Liver (tissue), 9 donors: ENCODE data around the gene KLF6. TPM values are rescaled to one million over a fixed set of nuclear protein-coding genes. Genes with fewer than 3 reads are reported as not detected.

Source experiments
- DNase-seq: peaks from one replicate; pipeline ENCODE4 v3.0.0-alpha.2; 2017; ENCODE audit warnings: low spot score
- H3K27ac ChIP-seq, 2 donors: one replicate each; pipeline ENCODE4 v1.7.0; 2013; ENCODE audit warnings: inconsistent platforms in 2 of 2, low read length in 2 of 2, control low read depth in 1 of 2, low read depth in 1 of 2, mild to moderate bottlenecking in 1 of 2
- H3K27me3 ChIP-seq, 4 donors: one replicate each; pipeline versions ENCODE4 v1.6.1 to v1.7.0; 2013; ENCODE audit warnings: low read length in 3 of 4, inconsistent platforms in 1 of 4, mild to moderate bottlenecking in 1 of 4, moderate library complexity in 1 of 4; ENCODE audit not compliant: control insufficient read depth in 4 of 4, insufficient read depth in 4 of 4
- H3K36me3 ChIP-seq, 4 donors: one replicate each; pipeline versions ENCODE4 v1.6.1 to v1.7.0; 2013; ENCODE audit warnings: low read length in 3 of 4, mild to moderate bottlenecking in 3 of 4, low read depth in 1 of 4, moderate library complexity in 1 of 4; ENCODE audit not compliant: control insufficient read depth in 4 of 4, insufficient read depth in 3 of 4
- H3K4me1 ChIP-seq, 4 donors: one replicate each; pipeline versions ENCODE4 v1.6.1 to v1.7.0; 2013; ENCODE audit warnings: low read length in 3 of 4, mild to moderate bottlenecking in 3 of 4, moderate library complexity in 1 of 4; ENCODE audit not compliant: control insufficient read depth in 4 of 4, insufficient read depth in 4 of 4
- H3K4me3 ChIP-seq, 3 donors: one replicate each; pipeline versions ENCODE4 v1.6.1 to v1.7.0; 2013; ENCODE audit warnings: low read length in 3 of 3, control low read depth in 1 of 3, low read depth in 1 of 3, mild to moderate bottlenecking in 1 of 3
- H3K9ac ChIP-seq, 2 donors: one replicate each; pipeline ENCODE4 v1.7.0; 2013; ENCODE audit warnings: low read length in 2 of 2, mild to moderate bottlenecking in 2 of 2, moderate library complexity in 2 of 2, control low read depth in 1 of 2, low read depth in 1 of 2
- H3K9me3 ChIP-seq, 4 donors: one replicate each; pipeline versions ENCODE4 v1.6.1 to v1.7.0; 2013; ENCODE audit warnings: low read length in 3 of 4; ENCODE audit not compliant: control insufficient read depth in 4 of 4
- CTCF ChIP-seq: fragments of 150-350 bp; IDR thresholded peaks from 2 replicates; pipeline ENCODE4 v1.5.1; 2017; ENCODE audit warnings: improper control_type of control experiment, low read depth, low read length; ENCODE audit not compliant: missing input control
- EGR1 ChIP-seq, 2 donors: IDR thresholded peaks; 2 replicates each; pipeline ENCODE4 v1.6.1; 2016 to 2018; ENCODE audit warnings: antibody characterized with exemption in 2 of 2, low read depth in 2 of 2
- FOXA1 ChIP-seq: IDR thresholded peaks from 2 replicates; pipeline ENCODE4 v1.6.1; 2016; ENCODE audit warnings: antibody characterized with exemption
- HNF4A ChIP-seq, 2 donors: conservative IDR thresholded peaks; 2 replicates each; pipeline ENCODE4 v1.6.1; 2016; ENCODE audit warnings: antibody characterized with exemption in 2 of 2, mild to moderate bottlenecking in 2 of 2
- JUND ChIP-seq, 2 donors: IDR thresholded peaks; 2 replicates each; pipeline ENCODE4 v1.6.1; 2016; ENCODE audit warnings: antibody characterized with exemption in 2 of 2
- NR2F2 ChIP-seq: IDR thresholded peaks from 2 replicates; pipeline ENCODE4 v1.6.1; 2016; ENCODE audit warnings: antibody characterized with exemption
- REST ChIP-seq: IDR thresholded peaks from 2 replicates; pipeline ENCODE4 v1.6.1; 2016; ENCODE audit warnings: antibody characterized with exemption, mild to moderate bottlenecking
- RXRA ChIP-seq, 2 donors: IDR thresholded peaks; 2 replicates each; pipeline ENCODE4 v1.6.1; 2017 to 2018; ENCODE audit warnings: antibody characterized with exemption in 2 of 2, mild to moderate bottlenecking in 1 of 2
- SP1 ChIP-seq: IDR thresholded peaks from 2 replicates; pipeline ENCODE4 v1.6.1; 2018; ENCODE audit warnings: antibody characterized with exemption, mild to moderate bottlenecking
- TAF1 ChIP-seq: conservative IDR thresholded peaks from 2 replicates; pipeline ENCODE4 v1.6.1; 2016; ENCODE audit warnings: antibody characterized with exemption, mild to moderate bottlenecking
- YY1 ChIP-seq: IDR thresholded peaks from 2 replicates; pipeline ENCODE4 v1.6.1; 2016; ENCODE audit warnings: antibody characterized with exemption, mild to moderate bottlenecking
- WGBS: extraction: QIAGEN DNeasy Blood & Tissue Kit; methylation state at CpG from one replicate; pipeline ENCODE4 v1.1.7; 2013; 5-methylcytosine and 5-hydroxymethylcytosine counted together
- polyA plus RNA-seq, 2 donors: library from polyadenylated mRNA; stranded (reverse) in 1 of 2; unstranded in 1 of 2; fragments of 200-250 nt in 1 of 2; fragments of >200 nt in 1 of 2; fragmentation: Nextera tagmentation in 1 of 2; extraction: Ambion mirVana in 1 of 2; gene quantifications; one replicate each; pipeline versions ENCODE4 v1.2.1 to v1.2.3, GENCODE V29; 2013 to 2015
- total RNA-seq, 2 donors: library from RNA; depleted of rRNA; stranded (reverse); fragments of >200 nt; gene quantifications; one replicate each; pipeline ENCODE4 v1.2.3, GENCODE V29; 2014
- donor health status: healthy.
- donor health status: healthy.
- donor health status: healthy.
- donor health status: healthy.
- donor health status: healthy.

The KLF6 gene
- total and polyA plus RNA-seq, 4 donors = 11.0 to 124 (median 22.2) TPM

GRCh38 chr10:3805791-3806461 is 20.9 kb upstream of the KLF6 start:
- Histone ChIP-seq H3K4me1 (peaks cover 3 to 36% (median 13%) of the 10 kb centered on the region in 4 donors), H3K27me3 (no peaks in the 10 kb centered on the region), H3K9ac (peak overlapping the region in 1 of 2 donors; percentile 65), H3K27ac (peak overlapping the region; percentile 75 to 99), H3K36me3 (no peaks in the 10 kb centered on the region), H3K4me3 (no peak overlapping the region), H3K9me3 (no peaks in the 10 kb centered on the region)
- TF ChIP-seq REST (no peak), EGR1 (IDR thresholded peaks at IDR 0.05; ENCODE audit: low read depth in 2 of 2) (no peak), JUND (IDR thresholded peaks at IDR 0.05) (peak in 1 of 2 donors; percentile 31)
- no peak for DNase-seq
- 71% methylated on average over 10 of the region's 10 CpGs for WGBS

GRCh38 chr10:3805201-3805790 is 20.3 kb upstream of the KLF6 start:
- DNase-seq = no peak
- H3K27ac ChIP-seq = peak overlapping the region; percentile 75 to 99
- peaks cover 3 to 34% (median 10%) of the 10 kb centered on the region in 4 donors for H3K4me1 ChIP-seq
- H3K9me3 ChIP-seq = no peaks in the 10 kb centered on the region
- TF ChIP-seq TAF1 (peak; percentile 14), CTCF (no peak), JUND (IDR thresholded peaks at IDR 0.05) (peak in 1 of 2 donors; percentile 12)
- H3K36me3 ChIP-seq = no peaks in the 10 kb centered on the region
- no peak overlapping the region for H3K4me3 ChIP-seq
- 69% methylated on average over 7 of the region's 7 CpGs for WGBS
- no peaks in the 10 kb centered on the region for H3K27me3 ChIP-seq
- peak overlapping the region in 1 of 2 donors; percentile 65 for H3K9ac ChIP-seq

GRCh38 chr10:3803927-3804741 is 19.1 kb upstream of the KLF6 start:
- H3K36me3 ChIP-seq = no peaks in the 10 kb centered on the region
- H3K27ac ChIP-seq = peak overlapping the region; percentile 80 to 86
- peaks cover 3 to 30% (median 9%) of the 10 kb centered on the region in 4 donors for H3K4me1 ChIP-seq
- WGBS = 83% methylated on average over 13 of the region's 13 CpGs
- H3K9ac ChIP-seq = peak overlapping the region in 1 of 2 donors; percentile 56
- no peaks in the 10 kb centered on the region for H3K9me3 ChIP-seq
- no peak for DNase-seq
- no peak overlapping the region for H3K4me3 ChIP-seq
- H3K27me3 ChIP-seq = no peaks in the 10 kb centered on the region
- TF ChIP-seq HNF4A (conservative IDR thresholded peaks at IDR 0.05) (no peak), SP1 (no peak), YY1 (no peak), RXRA (IDR thresholded peaks at IDR 0.05) (no peak), NR2F2 (no peak), EGR1 (IDR thresholded peaks at IDR 0.05; ENCODE audit: low read depth in 2 of 2) (no peak), CTCF (no peak), TAF1 (no peak), REST (no peak), FOXA1 (no peak)
